T47D (cell line): ENCODE results near the gene VWA3B.
"Not testable (repeated sequence)": the region's sequence is repeated elsewhere in the genome, so short reads cannot be mapped to it uniquely, and the experiment has no call there.

Source experiments
- DNase-seq, 2 experiments: peaks; one replicate each; pipeline versions ENCODE4 v3.0.0 to v3.0.0-alpha.2; 2011 to 2012; ENCODE audit warnings: low read depth in 1 of 2, low spot score in 1 of 2
- JUND ChIP-seq: IDR thresholded peaks from 2 replicates; pipeline ENCODE4 v1.6.1; 2012; ENCODE audit warnings: low read depth
- in situ Hi-C: cut with HindIII; loops from 2 replicates; pipeline ENCODE4 v1.10.0; 2016; ENCODE audit warnings: low sequenced_read_pairs, low pct_unique_long_range_greater_than_20kb

Gene VWA3B

GRCh38 chr2:98128556-98129109 lies 41.7 kb downstream of the VWA3B start:
- in situ Hi-C loops, result no loop called here
- no peak for DNase-seq
- TF ChIP-seq JUND, result no peak

- DNase-seq, in situ Hi-C loops: not testable (repeated sequence)
Measured at GRCh38 chr2:98130073-98130472, 43.1 kb downstream of the VWA3B start.

GRCh38 chr2:98134172-98135005 lies 47.4 kb downstream of the VWA3B start:
- TF ChIP-seq JUND, result no peak
- in situ Hi-C loops, result no loop called here
- DNase-seq, result no peak

GRCh38 chr2:98137196-98137595 lies 50.2 kb downstream of the VWA3B start:
- DNase-seq, result no peak
- in situ Hi-C loops, result no loop called here
- TF ChIP-seq JUND, result no peak

- DNase-seq, in situ Hi-C loops: not testable (repeated sequence)
Measured at GRCh38 chr2:98138978-98139377, 52.0 kb downstream of the VWA3B start.

- no peak for DNase-seq
- in situ Hi-C loops, result no loop called here
Measured at GRCh38 chr2:98140210-98140609, 53.2 kb downstream of the VWA3B start.

GRCh38 chr2:98142106-98142791 lies 55.3 kb downstream of the VWA3B start:
- in situ Hi-C loops, result no loop called here
- DNase-seq, result no peak
- TF ChIP-seq JUND, result no peak

More at GRCh38 chr2:98140210-98140609, 53.2 kb downstream of the VWA3B start:
- TF ChIP-seq JUND, result no peak

- DNase-seq, result no peak
- TF ChIP-seq JUND, result no peak
- in situ Hi-C loops, result no loop called here
Measured at GRCh38 chr2:98145070-98145469, 58.1 kb downstream of the VWA3B start.

GRCh38 chr2:98147900-98148299 lies 60.9 kb downstream of the VWA3B start:
- DNase-seq, in situ Hi-C loops: not testable (repeated sequence)

GRCh38 chr2:98148595-98149332 lies 61.8 kb downstream of the VWA3B start:
- no peak for DNase-seq
- TF ChIP-seq JUND, result no peak
- in situ Hi-C loops, result no loop called here

- in situ Hi-C loops, result no loop called here
- DNase-seq, result peak; percentile 11 to 88
- TF ChIP-seq JUND, result no peak
Measured at GRCh38 chr2:98149333-98149697, 62.3 kb downstream of the VWA3B start.

GRCh38 chr2:98153481-98153880 lies 66.5 kb downstream of the VWA3B start:
- no peak for DNase-seq
- in situ Hi-C loops, result no loop called here
- no peak for TF ChIP-seq JUND

GRCh38 chr2:98155291-98155690 lies 68.3 kb downstream of the VWA3B start:
- no peak for TF ChIP-seq JUND
- in situ Hi-C loops, result no loop called here

More at GRCh38 chr2:98155291-98155690, 68.3 kb downstream of the VWA3B start:
- DNase-seq, result no peak
